Activated CD8-positive, alpha-beta memory T cell treated with anti-CD3 and anti-CD28 coated beads, Interleukin-2, amount 50 U/mL, for 24 hours (primary cell): ENCODE results near the gene ANKRD62.

Experiments used
- DNase-seq: peaks from one replicate; pipeline ENCODE4 v3.0.0-alpha.2; 2020; ENCODE audit errors: extremely low read depth

The ANKRD62 gene

DNA sequence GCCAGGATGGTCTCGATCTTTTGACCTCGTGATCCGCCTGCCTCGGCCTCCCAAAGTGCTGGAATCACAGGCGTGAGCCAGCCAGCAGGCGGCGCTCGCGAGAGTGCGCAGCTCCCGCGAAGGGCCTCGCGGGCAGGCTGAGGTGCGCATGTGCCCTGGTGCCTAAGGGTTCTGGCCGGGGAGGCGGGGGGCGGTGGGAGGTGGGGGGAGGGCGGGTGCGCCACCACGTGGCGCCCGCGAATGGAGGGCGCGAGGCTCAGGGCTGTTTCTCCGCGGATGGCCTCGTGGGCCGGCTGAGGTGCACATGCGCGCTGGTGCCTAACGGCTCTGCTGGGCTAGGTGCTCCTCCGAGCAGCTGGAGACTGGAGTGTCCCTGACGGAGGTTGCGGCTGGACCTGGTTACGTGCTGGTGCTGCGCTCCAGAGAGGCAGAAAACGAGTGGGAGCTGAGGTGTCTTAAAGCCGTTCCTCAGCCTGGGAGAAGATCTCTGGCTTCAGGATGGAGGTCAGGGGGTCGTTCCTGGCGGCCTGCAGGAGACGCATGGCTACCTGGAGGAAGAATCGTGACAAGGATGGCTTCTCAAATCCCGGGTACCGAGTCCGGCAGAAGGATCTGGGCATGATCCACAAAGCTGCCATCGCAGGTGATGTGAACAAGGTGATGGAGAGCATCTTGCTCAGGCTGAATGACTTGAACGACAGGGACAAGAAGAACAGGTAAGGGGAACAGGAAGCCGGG is at the start of gene ANKRD62:
Gene ANKRD62, plus strand, starts transcription at position 324 of the 738 bp plus-strand sequence. Its CDS starts 175 bp downstream, at position 499.
- DNase-seq, result no peak

GRCh38 chr18:12044591-12044990 is 49.1 kb upstream of the ANKRD62 start:
- DNase-seq, result no peak

DNA sequence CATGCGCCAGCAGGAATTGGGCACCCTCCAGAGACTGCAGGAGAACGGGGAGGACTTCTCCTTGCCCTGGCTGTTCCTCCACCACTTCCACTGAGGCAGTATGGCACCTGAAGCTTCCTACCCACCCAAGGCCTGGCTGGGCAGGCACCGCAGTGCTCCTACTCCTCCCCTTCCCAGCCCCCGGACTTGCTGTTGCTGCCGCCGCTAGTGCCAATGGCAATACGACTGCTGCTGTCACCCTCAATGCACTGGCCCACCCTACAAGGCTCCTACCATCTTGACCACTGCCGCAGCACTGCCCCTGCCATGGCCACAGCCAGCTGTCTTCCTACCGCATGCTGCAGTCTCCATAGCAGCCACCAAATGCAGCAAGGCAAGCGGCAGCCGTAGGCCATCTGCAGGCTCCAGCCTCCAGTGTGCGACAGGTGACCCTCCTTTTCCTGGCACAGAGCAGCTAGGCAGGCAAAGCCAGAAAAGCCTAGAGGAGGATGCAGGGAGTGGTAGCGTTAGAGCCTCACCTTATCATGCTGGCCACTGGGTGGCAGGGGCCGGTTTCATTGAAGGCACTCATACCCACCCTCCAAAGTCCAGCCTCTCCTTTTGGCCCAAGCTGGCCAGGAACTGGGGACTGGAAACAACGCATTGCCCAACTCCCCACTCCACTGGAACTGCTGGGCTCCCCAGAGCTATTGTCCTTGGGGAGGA is 47.4 kb upstream of the ANKRD62 start:
- DNase-seq, result no peak

DNA sequence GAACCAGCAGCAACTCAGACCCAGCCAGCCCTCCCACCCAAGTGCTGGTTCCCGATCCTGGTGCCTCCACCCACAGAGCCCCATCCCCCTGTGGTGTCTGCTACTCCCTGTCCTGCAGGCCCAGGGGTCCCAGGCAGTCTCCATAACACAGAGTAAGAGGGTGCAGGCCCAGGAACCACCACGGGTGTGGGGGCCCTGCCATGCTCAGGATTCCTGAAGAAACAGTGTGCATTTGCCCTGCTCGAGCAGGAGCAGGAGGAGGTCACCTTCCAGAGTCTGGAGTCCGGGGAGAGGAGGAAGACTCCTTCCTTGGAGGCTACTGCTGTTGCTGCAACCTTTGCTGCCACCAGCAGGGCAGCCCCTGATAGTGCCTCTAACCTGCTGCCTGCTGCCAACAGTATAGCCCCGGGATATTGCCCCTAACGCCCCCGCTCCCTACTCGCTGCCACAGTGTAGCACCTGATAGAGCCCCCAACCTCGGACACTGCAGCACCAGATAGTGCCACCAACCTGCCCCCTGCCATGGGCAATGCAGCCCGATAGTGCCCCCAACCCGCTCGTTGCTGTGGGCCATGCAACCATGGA is 46.8 kb upstream of the ANKRD62 start:
- no peak for DNase-seq

- DNase-seq, result no peak
These were observed 45.4 kb upstream of the ANKRD62 start for GRCh38 chr18:12048010-12048826.

- DNase-seq, result no peak
These were observed 44.8 kb upstream of the ANKRD62 start for GRCh38 chr18:12048827-12049175.

GRCh38 chr18:12049978-12050811 is 43.4 kb upstream of the ANKRD62 start:
- DNase-seq, result no peak

GRCh38 chr18:12052866-12053265 is 40.8 kb upstream of the ANKRD62 start:
- DNase-seq, result no peak

DNA sequence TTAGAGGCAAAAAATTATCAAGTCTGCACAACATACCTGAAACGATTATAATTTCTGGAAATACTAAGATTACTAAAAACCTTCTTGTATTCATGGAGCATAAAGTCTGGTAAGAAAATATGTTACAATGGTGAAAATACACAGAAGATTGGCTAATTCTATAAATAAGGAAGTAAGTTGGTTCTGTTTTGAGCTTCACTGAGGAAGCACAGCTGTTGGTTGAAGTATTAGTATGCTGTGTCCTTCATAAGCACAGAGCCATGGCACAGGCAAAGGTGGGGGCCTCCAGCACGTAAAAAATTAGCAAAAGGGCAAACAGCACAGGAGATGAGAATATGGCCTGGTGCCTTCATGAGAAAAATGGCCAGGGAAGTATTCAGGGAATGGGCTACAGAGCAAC is 40.4 kb upstream of the ANKRD62 start:
- no peak for DNase-seq

DNA sequence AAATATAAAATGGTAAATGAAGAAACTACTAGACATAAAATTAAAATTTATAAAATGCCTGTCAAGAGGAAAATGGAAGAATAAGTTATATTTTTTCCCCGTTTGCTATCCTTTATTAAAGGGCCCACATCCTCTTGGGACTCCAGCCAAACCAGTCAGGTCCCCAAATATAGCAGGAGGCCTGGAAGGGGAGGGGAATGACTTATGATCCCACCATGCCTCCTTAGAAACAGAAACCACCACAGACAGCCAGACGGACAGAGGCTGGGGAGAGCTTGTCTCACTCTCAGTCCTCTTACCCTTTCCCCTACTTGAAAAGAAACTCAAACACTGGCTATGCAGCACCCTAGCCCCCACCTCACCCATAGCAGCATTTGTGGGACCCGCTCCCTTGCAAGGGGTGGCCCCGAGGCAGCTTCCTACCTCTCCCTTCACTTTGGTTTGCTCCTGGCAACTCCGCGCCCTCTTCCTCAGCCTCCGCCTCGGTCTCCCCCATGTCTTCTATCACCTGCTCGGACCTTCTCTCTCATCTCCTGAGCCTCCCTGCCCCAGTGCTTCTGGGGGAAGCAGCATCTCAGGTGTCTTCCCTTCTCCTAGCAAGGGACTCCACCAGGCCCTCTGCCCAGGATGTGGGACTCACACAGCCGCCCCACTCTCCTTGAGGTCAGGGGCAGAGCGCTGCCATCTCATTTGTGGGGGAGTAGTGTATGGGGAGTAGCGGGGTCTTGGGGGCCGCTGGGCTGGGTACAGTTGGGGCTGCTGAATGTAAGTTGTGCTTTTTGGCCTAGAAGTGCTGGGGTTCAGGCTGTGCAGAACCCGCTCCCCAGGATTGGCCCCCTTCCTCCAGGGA is 37.4 kb upstream of the ANKRD62 start:
- DNase-seq, result no peak

DNA sequence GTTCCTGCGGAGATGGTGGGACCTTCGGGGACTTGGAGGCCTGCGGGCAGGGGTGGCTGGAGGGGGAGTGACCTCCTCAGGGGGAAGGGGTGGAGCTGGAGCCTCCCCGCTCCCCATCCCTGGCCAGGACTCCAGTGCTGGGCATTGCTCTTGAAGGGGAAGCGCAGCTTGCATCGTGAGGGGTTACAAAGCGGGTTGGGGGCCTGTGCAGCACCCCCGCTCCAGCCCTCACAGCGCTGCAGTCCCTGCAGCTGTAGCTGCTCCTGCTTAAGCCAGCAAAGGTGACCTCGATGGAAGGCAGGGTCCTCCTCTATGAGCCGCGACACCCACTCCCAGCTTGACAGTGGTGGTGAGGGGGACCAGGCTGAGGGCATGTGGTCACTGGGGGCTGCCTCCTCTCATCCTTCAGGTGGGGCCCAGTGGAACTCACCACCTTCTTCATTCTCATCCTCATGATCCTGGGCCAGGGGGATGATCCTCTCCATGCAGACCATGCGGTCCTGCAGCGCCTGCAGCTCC is 36.7 kb upstream of the ANKRD62 start:
- DNase-seq, result no peak

DNA sequence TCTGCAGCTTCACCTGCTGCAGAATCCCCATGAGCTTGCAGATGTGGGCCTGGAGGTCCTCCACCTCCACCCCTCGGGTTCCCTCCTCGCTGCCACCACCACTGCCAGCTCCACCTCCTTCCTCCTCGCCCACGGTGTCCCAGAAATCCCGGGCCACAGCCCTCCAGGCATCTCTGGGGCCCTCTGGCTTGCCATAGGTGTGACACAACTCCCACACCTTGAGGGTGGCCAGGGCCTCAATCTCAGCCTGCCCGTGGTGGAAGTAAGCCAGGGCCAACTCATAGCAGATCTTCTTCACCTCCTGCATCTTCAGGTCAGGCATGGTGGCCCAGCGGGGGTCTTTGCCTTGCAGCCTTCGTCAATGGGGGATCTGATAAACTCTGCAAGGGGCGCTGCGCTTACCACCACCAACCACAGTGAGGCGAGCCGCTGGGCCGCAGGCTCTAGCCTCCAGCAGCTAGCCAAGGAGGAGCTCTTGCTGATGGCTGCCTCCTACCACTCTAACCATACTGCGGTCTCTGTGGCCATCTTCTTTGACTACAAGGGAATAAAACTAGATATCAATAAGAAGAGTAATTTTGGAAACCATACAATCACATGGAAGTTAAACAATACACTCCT is 36.1 kb upstream of the ANKRD62 start:
- DNase-seq, result no peak

- DNase-seq, result no peak
These were observed 34.1 kb upstream of the ANKRD62 start for GRCh38 chr18:12059334-12060181.

GRCh38 chr18:12060182-12060870 is 33.3 kb upstream of the ANKRD62 start:
- DNase-seq, result no peak

DNA sequence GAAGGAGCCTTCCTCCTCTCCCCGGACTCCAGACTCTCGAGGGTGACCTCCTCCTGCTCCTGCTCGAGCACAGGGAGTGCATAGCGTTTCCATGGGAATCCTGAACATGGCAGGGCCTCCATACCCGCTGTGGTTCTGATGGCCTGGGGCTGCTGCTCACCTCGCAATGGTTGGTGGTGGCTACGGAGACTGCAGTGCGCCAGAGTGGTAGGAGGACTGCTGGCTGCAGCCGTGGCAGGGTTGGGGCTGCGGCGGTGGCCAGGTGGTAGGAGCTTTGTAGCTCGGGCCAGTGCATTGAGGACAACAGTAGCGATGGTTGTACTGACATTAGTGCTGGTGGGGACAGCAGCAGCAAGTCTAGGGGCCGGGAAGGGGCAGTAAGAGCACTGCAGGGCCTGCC is 32.0 kb upstream of the ANKRD62 start:
- DNase-seq, result no peak

DNA sequence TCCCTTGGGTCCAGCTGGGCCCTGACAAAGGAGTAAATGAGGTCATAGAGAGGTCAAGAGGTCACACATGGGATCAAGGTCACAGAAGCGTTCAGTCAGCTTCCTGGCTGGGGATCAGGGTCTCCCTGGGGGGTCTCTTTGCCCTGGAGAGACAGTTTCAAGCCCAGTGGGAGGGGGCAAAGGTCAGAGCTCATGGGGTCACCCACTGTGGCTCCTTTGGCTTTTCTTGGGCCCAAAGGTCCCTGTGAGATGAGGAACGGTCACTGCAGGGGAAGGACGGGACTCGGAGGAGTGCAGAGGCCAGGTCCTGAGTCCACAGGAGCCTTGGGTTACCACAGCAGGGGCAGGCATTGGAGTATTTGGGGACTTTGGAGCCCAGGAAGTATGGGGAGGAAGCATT is 30.7 kb upstream of the ANKRD62 start:
- no peak for DNase-seq

DNA sequence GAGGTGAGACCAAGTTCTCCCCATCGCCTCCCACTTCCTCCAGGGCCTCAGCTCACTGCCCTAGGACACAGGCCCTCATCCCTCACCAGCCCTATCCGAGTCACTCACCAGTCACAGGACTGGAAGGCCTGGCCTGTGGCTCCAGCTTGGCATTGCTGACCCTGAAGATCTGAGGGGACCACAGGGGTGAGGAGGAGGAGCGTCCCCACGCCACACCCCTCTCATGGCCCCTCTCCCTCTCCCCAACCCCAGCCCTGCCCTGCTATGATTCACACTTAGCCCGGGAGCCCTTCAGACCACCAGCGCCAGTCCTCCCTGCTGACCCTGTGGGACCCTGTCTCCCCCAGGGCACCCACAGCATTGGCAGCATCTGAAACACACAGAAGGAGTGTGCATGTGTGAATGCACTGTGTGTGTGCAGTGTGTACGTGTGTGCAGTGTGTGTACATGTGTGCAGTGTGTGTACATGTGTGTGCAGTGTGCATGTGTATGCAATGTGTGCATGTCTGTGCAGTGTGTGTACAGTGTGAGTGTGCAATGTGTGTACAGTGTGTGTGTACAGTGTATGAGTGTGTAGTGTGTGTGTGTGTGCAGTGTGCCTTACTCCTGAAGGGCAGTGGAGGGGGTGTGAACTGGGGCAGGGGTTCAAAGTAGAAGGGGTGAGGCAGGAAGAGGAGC is 29.4 kb upstream of the ANKRD62 start:
- no peak for DNase-seq

DNA sequence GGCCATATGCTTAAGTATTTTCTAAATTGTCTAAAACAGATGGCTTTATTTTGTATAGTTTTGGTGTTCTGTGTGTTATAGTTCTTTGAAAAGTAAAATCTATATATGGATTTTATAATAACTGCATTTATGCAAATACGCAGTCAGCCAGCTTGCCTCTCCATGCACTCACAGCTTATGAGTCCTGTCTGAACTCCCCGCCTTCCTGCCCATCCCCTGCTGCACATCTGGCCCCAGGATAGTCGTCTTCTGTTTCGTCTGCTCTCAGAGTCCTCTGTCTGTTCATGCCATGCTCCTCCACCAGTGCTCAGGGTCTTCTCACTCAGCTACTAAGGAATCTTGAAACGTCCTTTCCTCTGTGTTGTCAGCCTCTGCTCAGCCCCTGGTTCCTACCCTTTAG is 28.2 kb upstream of the ANKRD62 start:
- DNase-seq, result no peak
